Measurements from ENCODE around the gene IL20RB.

IL20RB gene

GRCh38 chr3:136929977-136930670, 27.7 kb upstream of the IL20RB start:
- H3K9me3 Mint-ChIP-seq, result peaks cover under 1% of the 10 kb centered on the region
- H3K27me3 Mint-ChIP-seq (ENCODE audit: low read depth, poor library complexity), result no peaks in the 10 kb centered on the region

GRCh38 chr3:136931606-136932005, 26.2 kb upstream of the IL20RB start:
- Mint-ChIP-seq H3K27ac (no peak overlapping the region), H3K9me3 (peaks cover 15% of the 10 kb centered on the region), H3K4me1 (no peaks in the 10 kb centered on the region), H3K27me3 (ENCODE audit: low read depth, poor library complexity) (no peaks in the 10 kb centered on the region), H3K4me3 (no peak overlapping the region), H3K36me3 (ENCODE audit: low read depth) (peaks cover 67% of the 10 kb centered on the region)
- TF ChIP-seq, protein P1, sequence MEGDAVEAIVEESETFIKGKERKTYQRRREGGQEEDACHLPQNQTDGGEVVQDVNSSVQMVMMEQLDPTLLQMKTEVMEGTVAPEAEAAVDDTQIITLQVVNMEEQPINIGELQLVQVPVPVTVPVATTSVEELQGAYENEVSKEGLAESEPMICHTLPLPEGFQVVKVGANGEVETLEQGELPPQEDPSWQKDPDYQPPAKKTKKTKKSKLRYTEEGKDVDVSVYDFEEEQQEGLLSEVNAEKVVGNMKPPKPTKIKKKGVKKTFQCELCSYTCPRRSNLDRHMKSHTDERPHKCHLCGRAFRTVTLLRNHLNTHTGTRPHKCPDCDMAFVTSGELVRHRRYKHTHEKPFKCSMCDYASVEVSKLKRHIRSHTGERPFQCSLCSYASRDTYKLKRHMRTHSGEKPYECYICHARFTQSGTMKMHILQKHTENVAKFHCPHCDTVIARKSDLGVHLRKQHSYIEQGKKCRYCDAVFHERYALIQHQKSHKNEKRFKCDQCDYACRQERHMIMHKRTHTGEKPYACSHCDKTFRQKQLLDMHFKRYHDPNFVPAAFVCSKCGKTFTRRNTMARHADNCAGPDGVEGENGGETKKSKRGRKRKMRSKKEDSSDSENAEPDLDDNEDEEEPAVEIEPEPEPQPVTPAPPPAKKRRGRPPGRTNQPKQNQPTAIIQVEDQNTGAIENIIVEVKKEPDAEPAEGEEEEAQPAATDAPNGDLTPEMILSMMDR (IDR thresholded peaks at IDR 0.05), result no peak
- no peak for DNase-seq

More at GRCh38 chr3:136929977-136930670, 27.7 kb upstream of the IL20RB start:
- H3K4me1 Mint-ChIP-seq, result no peaks in the 10 kb centered on the region
- no peak for DNase-seq
- TF ChIP-seq, protein P1 (IDR thresholded peaks at IDR 0.05), result no peak
- peaks cover 52% of the 10 kb centered on the region for H3K36me3 Mint-ChIP-seq (ENCODE audit: low read depth)
- H3K4me3 Mint-ChIP-seq, result no peak overlapping the region
- peak overlapping the region; percentile 47 for H3K27ac Mint-ChIP-seq

- DNase-seq, result no peak
Observed at GRCh38 chr3:136932523-136932922, 25.3 kb upstream of the IL20RB start.

DNA sequence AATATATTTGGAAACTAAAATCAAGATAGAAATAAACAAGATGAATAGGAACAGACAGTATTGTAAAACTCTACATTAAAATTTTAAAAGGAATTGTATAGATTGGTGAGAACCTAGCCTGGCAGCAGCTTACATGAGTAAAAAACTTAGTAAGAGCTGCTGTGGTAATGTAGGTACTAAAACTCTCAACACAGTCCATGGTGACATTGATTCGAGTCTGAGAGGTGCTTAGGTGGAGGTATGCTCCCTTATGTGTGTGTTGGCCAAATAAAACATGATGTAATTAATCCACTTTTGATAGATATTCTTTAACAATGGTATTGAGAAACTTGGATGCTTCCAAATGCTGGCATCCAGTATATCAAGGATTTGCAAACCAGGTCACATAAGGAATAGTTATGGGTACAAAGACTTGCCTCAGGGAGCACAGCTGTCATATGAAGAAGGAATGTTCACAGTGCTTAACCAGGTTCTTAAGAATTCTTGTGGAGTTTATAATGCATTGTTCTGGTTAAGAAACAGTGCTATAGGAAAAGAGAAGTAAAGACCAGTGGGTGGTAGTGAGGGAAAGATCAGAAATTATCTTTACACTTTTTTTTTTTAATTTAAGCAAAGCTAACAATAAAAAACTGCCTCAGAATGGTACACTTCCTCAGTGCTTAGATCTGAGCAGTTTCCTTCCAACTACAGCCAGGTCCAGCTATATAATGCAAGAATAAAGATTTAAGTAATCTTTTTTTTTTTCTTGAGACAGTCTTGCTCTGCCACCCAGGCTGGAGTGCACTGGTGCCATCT, 24.6 kb upstream of the IL20RB start:
- Mint-ChIP-seq H3K4me1 (no peaks in the 10 kb centered on the region), H3K27ac (peak overlapping the region; percentile 15), H3K4me3 (no peak overlapping the region), H3K36me3 (ENCODE audit: low read depth) (peaks cover 70% of the 10 kb centered on the region), H3K27me3 (ENCODE audit: low read depth, poor library complexity) (no peaks in the 10 kb centered on the region), H3K9me3 (peaks cover 30% of the 10 kb centered on the region)
- TF ChIP-seq, protein P1 (IDR thresholded peaks at IDR 0.05), result no peak
- DNase-seq, result no peak

More at GRCh38 chr3:136932523-136932922, 25.3 kb upstream of the IL20RB start:
- H3K4me3 Mint-ChIP-seq, result no peak overlapping the region
- no peaks in the 10 kb centered on the region for H3K27me3 Mint-ChIP-seq (ENCODE audit: low read depth, poor library complexity)
- peaks cover 70% of the 10 kb centered on the region for H3K36me3 Mint-ChIP-seq (ENCODE audit: low read depth)
- no peak overlapping the region for H3K27ac Mint-ChIP-seq
- peaks cover 24% of the 10 kb centered on the region for H3K9me3 Mint-ChIP-seq
- TF ChIP-seq, protein P1 (IDR thresholded peaks at IDR 0.05), result no peak
- H3K4me1 Mint-ChIP-seq, result no peaks in the 10 kb centered on the region

DNA sequence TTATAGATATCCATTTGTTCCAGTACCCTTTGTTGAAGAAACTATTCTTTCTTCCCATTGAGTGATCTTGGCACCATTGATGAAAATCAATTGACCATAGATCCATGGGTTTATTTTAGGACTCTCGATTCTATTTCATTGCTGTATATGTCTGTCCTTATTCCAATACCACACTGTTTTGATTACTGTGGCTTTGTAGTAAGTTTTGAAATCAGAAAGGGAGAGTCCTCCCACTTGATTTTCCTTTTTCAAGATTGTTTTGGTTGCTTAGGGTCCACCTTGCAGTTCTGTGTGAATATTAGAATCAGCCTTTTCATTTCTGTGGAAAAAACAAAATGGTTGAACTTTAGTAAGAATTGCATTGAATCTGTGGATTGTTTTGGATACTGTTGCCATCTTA, 20.6 kb upstream of the IL20RB start:
- Mint-ChIP-seq H3K9me3 (peaks cover 35% of the 10 kb centered on the region), H3K4me3 (no peak overlapping the region), H3K4me1 (peaks cover 23% of the 10 kb centered on the region), H3K27me3 (ENCODE audit: low read depth, poor library complexity) (no peaks in the 10 kb centered on the region), H3K36me3 (ENCODE audit: low read depth) (peaks cover 69% of the 10 kb centered on the region), H3K27ac (no peak overlapping the region)
- TF ChIP-seq, protein P1 (IDR thresholded peaks at IDR 0.05), result no peak
- no peak for DNase-seq
